C4-2B (cell line): ENCODE results near the gene THEMIS2.
"Not testable (repeated sequence)": the region's sequence is repeated elsewhere in the genome, so short reads cannot be mapped to it uniquely, and the experiment has no call there.

ENCODE experiments used
- H3K27ac ChIP-seq: fragments of 450-650 bp; 2 replicates; pipeline ENCODE4 v1.5.1; 2017
- ZFX ChIP-seq: fragments of 450-650 bp; IDR thresholded peaks from 2 replicates; pipeline ENCODE4 v1.6.1; 2017
- TF ChIP-seq, protein P1 (sequence below): fragments of 450-650 bp; conservative IDR thresholded peaks from 2 replicates; pipeline ENCODE4 v1.5.1; 2017; ENCODE audit warnings: mild to moderate bottlenecking

Gene THEMIS2

DNA sequence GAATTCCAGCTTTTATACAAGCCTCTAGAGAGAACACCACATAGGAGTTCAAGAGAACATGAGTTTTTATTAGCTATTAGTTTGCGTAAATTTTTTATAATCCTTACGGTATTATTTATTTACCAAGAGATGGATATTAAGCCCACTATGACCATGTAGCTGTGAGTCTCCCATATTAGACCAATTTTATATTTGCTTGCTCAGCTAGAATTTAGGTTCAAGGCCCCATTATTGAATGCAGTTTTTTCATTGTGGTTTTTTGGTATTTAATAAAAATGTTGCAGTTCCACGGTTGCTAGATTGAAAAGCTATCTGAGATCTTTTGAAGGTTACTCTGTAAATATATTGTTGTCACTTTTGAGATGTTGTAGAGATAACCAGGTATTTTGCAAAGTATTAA lies 38.9 kb upstream of the THEMIS2 start:
- no peak for TF ChIP-seq ZFX
- TF ChIP-seq, protein P1, sequence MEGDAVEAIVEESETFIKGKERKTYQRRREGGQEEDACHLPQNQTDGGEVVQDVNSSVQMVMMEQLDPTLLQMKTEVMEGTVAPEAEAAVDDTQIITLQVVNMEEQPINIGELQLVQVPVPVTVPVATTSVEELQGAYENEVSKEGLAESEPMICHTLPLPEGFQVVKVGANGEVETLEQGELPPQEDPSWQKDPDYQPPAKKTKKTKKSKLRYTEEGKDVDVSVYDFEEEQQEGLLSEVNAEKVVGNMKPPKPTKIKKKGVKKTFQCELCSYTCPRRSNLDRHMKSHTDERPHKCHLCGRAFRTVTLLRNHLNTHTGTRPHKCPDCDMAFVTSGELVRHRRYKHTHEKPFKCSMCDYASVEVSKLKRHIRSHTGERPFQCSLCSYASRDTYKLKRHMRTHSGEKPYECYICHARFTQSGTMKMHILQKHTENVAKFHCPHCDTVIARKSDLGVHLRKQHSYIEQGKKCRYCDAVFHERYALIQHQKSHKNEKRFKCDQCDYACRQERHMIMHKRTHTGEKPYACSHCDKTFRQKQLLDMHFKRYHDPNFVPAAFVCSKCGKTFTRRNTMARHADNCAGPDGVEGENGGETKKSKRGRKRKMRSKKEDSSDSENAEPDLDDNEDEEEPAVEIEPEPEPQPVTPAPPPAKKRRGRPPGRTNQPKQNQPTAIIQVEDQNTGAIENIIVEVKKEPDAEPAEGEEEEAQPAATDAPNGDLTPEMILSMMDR: no peak
- no peak overlapping the region for H3K27ac ChIP-seq

DNA sequence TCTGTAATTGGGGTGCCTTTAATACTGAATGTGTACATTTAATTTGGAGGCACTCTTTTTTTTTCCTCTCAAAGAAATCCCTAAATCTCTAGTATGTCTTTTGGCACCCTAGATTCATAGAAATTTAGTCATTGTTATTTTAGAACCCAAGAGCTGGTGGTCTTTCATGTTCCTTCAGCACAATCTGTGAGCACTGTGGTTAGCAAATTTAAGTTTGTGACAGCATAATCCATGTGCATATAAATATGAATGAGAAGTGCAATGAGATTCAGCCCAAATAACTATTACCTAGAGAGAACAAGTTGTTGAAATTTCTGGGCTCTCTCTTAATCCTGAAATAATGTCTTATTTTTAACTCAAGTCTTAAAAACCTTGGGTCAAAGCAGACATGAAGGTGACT lies 37.3 kb upstream of the THEMIS2 start:
- TF ChIP-seq ZFX: no peak
- TF ChIP-seq, protein P1: no peak
- H3K27ac ChIP-seq: no peak overlapping the region

DNA sequence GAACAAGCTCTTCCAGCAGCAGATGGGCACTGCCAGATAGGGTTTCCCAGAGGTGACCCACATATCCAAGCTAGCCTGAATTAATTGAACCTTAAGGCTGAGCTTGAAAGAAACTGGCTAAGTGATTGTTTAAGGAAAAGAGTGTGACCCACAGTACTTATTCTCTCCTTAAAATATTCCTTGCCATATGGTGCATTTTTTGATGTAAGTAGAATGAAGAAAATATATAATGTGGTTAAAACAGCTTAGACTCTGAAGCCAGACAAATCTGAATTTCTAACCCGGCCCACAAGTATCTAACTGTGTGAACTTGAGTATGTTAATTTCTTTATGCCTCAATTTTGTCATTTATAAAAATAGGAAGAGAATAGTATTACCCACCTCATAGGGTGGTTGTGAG lies 36.8 kb upstream of the THEMIS2 start:
- TF ChIP-seq ZFX: no peak
- TF ChIP-seq, protein P1: no peak
- no peak overlapping the region for H3K27ac ChIP-seq

DNA sequence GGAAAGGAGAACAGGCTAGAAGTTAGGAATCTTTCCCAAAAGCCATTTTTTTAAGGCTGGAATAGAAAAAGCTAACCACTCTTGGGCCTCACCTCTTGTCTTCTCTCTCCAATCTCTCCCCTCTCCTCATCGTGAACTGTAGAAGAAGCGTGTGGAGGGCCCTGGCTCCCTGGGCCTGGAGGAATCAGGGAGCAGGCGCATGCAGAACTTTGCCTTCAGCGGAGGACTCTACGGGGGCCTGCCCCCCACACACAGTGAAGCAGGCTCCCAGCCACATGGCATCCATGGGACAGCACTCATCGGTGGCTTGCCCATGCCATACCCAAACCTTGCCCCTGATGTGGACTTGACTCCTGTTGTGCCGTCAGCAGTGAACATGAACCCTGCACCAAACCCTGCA lies 22.4 kb upstream of the THEMIS2 start:
- TF ChIP-seq, protein P1: no peak
- TF ChIP-seq ZFX: no peak

DNA sequence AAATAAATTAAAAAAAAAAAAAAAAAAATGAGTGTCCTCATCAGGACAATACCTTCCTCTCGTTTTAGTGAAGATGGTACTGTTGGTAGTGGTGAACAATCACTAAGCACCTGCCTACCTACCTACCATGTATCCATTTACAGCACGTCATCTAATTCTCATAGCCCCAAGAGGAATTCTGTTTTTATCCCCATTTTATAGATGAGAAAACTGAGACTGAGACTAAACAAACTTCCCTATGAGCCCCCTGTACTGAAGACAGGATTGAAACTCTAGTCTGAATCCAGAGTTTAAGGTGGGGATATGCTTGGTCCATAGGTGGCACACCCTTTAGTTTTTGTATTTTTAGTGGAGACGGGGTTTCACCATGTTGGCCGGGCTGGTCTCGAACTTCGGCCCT lies 17.3 kb upstream of the THEMIS2 start:
- TF ChIP-seq, protein P1: no peak
- TF ChIP-seq ZFX: no peak
- no peak overlapping the region for H3K27ac ChIP-seq

More for the DNA sequence above, 22.4 kb upstream of the THEMIS2 start:
- no peak overlapping the region for H3K27ac ChIP-seq

DNA sequence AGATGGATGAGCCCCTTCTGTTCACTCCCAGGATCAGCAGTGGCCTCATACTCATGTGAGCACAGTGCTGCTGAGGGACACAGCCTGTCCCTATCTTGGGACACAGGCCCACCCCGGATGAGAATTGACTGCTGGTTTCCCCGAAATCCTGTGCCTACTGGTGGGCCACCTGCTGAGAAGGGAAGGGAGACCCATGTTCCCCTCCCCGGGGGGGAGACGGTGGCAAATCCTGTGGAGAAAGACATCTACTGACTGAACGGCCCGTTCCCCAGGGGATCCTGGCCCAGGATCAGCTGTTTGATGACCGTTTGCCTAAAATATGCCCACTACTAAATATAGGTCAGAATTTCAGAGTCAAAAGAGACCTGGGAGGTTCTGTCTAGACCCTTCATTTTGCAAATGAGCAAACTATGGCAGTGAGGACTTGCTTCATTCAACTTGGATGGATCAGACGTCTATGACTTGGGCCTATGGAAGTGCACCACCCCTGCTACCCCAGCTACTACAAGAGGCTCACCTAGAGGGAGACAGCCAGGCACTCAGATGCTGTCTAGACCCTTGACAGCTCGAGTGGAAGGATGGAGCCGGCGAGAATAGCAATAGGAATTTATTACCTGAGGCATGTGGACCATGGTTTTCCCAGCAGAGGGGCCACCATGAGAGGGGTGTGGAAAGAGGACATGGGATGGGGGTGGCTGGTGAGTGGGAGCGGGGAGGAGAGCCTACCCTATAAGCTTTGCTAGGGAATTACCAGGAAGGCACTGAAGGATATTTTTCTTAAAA lies 15.6 kb upstream of the THEMIS2 start:
- no peak overlapping the region for H3K27ac ChIP-seq
- TF ChIP-seq, protein P1: no peak
- no peak for TF ChIP-seq ZFX

DNA sequence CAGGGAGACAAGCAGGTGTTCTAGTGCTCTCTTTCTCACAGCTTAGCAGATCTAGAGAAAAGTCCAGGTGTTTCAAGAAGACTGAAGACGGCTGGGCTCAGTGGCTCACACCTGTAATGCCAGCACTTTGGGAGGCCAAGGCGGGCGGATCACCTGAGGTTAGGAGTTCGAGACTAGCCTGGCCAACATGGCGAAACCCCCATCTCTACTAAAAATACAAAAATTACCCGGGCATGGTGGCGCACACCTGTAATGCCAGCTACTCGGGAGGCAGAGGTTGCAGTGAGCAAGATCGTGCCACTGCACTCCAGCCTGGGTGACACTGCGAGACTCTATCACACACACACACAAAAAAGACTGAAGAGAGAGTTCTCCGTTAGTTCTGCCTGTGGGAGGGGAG lies 14.8 kb upstream of the THEMIS2 start:
- H3K27ac ChIP-seq: not testable (repeated sequence)
